GM15510 (cell line): ENCODE data around the gene PARM1.

Experiments used
- POLR2A ChIP-seq: IDR thresholded peaks from 3 replicates; pipeline ENCODE4 v1.6.1; 2011; ENCODE audit warnings: borderline replicate concordance; ENCODE audit not compliant: insufficient read length; ENCODE audit errors: extremely low read depth

The PARM1 gene, protein sequence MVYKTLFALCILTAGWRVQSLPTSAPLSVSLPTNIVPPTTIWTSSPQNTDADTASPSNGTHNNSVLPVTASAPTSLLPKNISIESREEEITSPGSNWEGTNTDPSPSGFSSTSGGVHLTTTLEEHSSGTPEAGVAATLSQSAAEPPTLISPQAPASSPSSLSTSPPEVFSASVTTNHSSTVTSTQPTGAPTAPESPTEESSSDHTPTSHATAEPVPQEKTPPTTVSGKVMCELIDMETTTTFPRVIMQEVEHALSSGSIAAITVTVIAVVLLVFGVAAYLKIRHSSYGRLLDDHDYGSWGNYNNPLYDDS

DNA sequence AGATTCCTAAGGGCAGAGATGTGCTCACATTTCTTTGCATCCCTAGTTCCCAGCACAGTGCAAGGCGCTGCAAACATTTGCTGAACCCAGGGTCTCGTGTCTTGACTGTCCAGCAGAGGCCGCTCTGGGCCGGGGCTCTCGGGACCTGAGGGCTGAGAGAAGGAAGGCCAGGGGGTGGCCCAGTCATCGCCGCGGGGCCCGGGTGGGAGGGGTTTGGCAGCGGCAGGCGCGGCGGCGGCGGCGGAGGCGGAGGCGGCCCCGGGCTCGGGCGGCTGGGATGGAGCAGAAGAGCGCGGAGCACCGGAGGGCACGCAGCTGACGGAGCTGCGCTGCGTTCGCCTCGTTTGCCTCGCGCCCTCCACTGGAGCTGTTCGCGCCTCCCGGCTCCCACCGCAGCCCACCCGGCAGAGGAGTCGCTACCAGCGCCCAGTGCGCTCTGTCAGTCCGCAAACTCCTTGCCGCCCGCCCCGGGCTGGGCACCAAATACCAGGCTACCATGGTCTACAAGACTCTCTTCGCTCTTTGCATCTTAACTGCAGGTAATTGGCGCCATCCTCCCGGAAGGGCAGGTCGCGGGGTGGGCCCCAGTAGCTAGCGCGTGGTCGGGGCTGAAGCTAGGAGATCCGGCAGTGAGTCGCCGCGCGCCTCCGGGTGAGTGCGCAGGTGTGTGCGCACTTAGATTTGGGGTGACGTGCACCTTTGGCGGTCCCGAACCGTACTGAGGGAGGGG lies at the start of gene PARM1:
PARM1 (plus strand) TSS at position 285 of the 730 bp plus-strand sequence; CDS start at position 497, 212 bp downstream.
- peak; percentile 42 for TF ChIP-seq POLR2A

DNA sequence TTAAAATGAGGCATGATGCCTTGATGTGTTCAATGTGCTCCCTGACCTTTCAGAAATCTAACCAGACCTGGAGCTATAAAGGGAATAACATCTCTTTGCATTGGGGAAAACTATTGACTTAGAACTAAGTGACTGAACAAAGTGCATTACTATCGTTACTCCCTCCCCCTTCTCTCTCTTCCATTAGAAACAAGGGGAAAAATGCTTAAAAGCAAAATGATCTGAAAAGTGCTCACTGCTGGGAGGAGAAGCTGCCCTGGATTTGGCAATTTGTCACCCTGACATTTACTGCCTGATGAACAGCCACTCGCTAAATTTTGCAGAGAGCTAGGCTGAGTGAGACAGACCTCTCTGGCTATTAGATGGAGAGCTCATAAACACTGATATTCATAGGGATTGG lies 48.6 kb upstream of the PARM1 start:
- TF ChIP-seq POLR2A = no peak

DNA sequence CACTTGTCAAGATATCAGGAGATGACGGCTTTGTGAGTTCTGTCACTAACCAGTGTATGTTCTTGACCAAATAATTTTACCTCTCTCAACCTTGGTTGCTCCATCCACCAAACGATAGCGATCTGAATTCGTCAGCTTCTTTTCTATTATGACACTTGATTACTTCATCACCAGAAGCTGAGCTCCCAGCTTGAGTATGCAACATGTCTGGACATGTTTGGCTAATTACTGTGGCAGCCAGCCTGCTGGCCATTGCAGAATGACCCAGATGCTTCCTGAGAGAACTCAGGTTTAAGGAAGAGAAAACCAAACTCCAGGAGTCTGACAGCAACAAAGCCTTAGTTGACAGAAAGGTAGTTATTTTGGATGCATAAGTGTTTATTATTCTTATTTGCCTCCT lies 46.4 kb upstream of the PARM1 start:
- no peak for TF ChIP-seq POLR2A

DNA sequence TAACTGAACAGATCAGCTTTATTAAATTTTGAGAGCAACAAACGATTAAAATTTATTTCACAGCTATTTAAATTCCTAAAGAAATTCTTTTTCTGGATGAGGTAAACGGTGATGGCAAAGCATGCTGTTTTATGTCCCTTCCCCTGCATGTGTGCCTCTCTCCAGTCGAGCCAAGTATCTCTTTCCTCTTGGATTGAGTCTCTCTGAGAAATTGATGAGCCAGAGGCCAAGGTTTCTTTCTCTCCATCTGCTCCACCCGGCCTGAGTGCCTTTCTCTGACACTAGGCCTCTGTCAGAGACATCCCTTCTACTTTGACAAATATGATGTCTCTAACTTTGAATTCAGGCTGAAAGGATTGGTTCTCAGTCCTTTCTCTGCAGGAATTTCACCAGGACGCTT lies 42.6 kb upstream of the PARM1 start:
- no peak for TF ChIP-seq POLR2A

DNA sequence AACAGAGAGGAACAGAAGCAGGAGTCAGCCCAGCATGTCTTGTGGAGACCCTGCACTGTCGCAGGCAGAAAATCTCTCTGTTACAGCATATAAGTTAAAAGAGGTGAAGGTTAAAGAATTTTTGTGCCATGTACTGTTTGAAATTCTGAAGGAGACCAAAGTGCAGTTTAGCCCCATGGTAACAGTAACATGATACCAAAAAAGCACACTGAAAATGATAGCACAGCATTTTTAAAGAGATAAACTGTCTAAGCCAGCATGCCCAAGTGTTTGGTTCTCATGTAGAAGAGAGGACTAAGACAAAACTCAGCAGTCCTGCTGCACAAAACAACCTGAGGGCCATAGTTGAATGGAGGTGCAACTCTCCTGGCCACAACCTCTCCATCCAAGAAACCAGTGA lies 41.9 kb upstream of the PARM1 start:
- TF ChIP-seq POLR2A = no peak

DNA sequence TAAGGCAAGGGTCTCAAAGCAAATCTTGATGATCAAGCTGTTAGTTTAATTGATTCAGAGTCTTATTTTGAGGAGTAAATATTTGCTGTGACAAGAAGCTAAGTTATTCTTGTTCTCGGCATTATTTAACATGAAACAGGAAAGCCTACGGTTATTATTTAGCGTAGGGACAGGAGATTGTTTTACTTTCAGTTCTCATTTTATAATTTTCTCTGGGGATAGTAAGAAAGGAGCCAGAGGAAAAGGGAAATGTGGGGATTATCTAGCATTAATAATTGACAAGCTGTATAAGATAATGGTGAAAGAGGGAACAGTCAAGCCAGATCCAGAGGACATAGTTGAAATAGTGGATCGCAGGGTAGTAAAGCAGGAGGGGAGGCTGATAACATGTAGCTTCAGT lies 39.7 kb upstream of the PARM1 start:
- no peak for TF ChIP-seq POLR2A

DNA sequence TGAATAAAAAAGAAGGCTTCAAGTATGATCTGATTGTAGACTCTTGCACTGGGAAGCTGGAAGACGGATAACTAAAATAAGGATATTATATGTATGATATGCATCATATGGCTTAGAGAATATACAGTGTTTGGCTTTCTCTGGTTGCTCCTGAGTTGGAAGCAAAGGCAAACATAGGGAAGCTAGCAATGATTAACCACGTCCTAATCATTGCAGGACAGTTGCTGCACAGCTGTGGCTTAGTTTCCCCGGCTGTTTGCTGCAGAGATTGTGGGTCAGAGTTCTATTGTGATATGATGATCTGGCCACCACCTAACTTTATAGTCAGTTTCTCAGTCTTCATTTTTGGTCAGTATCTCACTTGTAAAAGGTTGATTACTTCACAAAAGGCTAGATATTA lies 36.3 kb upstream of the PARM1 start:
- no peak for TF ChIP-seq POLR2A

DNA sequence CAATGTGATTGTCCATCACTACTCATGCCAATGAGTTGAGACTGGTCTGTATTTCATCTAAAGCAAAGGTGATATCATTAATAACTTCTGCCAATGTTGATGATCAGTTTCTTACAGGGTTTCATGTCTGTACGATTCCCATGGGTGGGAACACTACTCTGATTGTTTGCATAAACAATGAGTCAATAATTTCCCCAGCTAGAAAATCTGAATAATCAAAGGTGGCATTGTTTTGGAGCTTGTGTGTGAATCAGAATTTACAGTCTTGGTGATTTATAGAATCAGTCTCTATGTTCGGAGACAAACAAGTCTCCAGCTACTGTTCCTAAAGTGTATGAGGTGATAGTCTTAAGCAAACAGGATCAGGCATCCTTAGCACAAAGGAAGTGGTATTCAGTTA lies 35.5 kb upstream of the PARM1 start:
- TF ChIP-seq POLR2A = no peak

DNA sequence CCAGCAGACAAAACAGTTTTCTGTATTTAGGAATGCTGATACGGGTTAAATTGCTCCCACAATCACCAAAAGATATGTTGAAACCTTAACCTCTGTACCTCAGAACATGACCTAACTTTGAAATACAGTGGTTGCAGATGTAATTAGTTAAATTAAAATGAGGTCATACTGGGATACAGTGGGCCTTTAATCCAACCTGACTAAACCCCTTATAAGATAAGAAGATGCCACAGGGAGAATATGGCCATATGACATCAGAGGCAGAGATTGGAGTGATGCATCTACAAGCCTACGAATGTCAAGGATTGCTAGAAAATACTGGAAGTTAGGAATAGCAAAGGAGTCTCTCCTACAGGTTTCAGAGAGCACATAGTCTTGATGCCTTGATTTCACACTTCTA lies 32.1 kb upstream of the PARM1 start:
- no peak for TF ChIP-seq POLR2A

DNA sequence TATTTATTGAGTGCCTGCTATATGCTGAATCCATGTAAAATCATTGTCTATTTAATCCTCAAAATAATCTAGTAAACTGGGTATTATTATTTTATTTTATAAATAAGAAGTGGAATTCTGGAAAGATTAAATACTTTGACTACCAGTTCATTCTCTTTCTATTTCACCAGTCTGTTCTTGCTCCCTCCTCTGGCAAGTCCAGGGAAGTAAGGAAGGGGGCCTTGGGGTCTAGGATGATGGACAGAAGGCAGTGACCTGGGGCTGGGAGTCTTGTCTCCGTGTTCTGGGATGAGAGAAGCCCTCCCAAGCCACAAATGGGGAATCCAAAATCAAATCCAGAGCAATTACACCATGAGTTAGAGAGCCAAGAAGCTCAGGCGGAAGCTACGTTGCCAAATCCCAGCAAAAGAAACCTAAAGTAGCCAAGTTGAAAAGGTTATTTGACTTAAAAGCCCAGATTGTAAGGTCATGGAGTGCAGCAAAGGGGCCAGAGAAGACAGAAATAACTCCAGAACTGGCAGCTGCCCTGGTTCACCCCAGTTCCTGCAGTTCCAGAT lies 28.3 kb upstream of the PARM1 start:
- TF ChIP-seq POLR2A = no peak

DNA sequence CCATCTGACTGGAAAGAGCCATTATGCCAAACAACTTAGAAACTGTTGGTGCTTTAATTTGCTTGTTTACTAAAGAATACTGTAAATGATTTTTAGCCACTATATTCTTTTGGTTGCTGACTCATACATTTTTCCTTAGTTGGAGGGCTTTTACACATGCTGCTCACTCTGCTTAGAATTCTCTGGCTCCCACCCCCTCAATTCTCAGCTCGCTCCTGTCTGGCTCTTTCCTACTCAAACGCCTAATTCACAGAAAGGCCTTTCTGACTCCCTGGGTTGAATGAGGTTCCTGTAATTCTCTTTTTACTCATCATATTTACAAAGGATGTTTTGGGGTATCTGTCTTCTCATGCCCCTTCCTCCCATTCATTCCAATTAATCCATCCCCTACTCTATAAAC lies 26.1 kb upstream of the PARM1 start:
- no peak for TF ChIP-seq POLR2A

DNA sequence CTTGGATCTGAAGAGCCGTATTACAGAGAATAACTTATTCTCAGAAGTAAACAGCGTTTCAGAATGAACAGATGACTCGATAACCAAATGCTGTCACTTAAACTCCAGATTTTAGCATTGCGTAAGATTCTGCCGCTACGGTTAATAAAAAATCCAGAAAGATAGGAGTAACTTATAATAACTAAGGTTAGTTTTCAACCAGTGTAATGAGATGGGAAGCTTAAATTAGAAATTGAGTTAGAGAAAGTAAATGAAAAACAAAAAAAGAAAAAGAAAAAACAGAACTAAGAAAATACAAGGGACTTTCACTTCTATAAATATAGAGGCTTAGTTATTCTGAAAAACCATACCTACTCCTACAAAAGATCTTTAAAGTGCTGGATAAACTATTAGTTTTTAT lies 13.1 kb upstream of the PARM1 start:
- no peak for TF ChIP-seq POLR2A

DNA sequence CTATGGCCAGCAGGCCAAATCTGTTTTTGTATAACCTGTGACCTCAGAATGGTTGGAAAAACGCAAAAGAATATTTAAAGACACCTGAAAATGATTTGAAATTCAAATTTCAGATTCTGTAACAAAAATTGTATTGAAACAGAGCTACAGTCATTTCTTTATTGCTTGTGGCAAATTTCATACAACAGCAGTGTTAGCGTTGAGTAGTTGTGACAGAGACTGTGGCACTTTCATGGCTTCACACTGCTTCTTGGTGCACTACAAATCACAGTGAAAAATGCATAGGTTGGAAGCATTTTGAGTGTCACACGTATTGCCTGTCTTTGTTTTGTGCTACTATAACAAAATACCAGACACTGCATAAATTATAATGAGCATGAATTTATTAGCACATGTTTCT lies 12.2 kb upstream of the PARM1 start:
- TF ChIP-seq POLR2A = no peak

DNA sequence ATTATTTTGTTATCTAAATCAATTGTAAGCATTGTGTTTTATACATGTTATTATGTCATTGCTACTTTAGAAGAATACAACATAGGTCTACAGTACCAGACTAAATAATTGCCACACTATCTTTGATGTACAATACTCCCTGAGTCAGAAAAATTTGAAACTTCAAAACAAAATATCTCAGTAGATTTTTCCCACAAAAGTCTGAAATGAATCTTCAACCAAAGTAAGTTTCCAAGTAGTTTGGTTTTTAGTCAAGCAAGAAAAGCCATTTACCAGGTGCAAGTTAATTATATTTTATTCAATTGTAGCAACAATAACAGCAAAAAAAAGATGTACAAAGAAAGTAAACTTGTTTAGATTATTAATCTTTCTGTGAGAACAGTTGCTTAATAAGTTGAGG lies 11.4 kb upstream of the PARM1 start:
- TF ChIP-seq POLR2A = no peak

DNA sequence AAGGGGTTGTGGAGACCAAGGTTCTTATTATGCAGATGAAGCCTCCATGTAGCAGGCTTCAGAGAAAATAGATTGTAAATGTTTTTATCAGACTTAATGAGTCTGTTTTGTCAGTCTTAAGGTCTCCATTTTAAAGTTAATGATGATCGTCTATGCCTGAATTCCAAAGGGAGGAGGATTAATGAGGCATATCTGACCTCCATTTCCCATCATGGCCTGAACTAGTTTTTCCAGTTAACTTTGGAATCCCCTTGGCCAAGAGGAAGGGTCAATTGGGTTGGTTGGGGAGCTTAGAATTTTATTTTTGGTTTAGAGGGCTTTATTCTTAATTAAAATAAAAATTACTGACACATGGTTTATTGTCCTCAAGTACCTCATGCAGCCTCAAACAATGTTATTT lies 6.9 kb upstream of the PARM1 start:
- no peak for TF ChIP-seq POLR2A

DNA sequence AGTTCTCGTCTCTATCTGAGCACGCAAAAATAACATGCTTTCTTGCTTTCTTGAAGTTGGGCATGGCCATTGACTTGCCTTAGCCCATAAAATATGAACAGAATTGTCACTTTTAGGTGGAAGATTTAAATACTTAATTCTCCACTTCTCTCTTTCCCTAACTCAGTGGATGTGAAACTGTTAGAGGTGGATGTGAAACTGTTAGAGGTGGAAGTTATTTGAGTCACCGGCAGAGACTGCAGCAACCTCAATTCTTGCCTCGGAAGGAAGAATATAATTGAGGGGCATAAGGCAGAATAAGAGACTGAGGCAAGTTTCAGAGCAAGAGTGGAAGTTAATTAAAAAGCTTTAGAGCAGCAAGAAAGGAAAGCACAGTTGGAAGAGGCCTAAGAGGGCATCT lies 2.8 kb upstream of the PARM1 start:
- TF ChIP-seq POLR2A = no peak
